ENCODE measurements around the gene CLCN7. TPM values are rescaled to one million over a fixed set of nuclear protein-coding genes. Genes with fewer than 3 reads are reported as not detected.
A peak's percentile ranks its signal among the peaks of the same experiment; 100 is the strongest.

Gene CLCN7
- polyA plus RNA-seq, 3 donors from 2014 or later, result 19.8 to 44.8 (median 21.5) TPM

GRCh38 chr16:1496464-1496863 is 21.6 kb upstream of the CLCN7 start:
- Mint-ChIP-seq H3K4me3 (peak overlapping the region in 2 of 5 donors; percentile 18 to 41), H3K9me3 (no peaks in the 10 kb centered on the region), H3K27me3 (ENCODE audit: low read depth in 3 of 3) (peaks cover 2 to 5% (median 3%) of the 10 kb centered on the region in 3 donors), H3K27ac (no peak overlapping the region), H3K36me3 (no peaks in the 10 kb centered on the region), H3K4me1 (peaks cover 8 to 11% of the 10 kb centered on the region in 2 donors)
- DNase-seq, result no peak

GRCh38 chr16:1495889-1496262 is 21.0 kb upstream of the CLCN7 start:
- Mint-ChIP-seq H3K4me1 (peaks cover 8 to 11% of the 10 kb centered on the region in 2 donors), H3K27ac (no peak overlapping the region), H3K27me3 (ENCODE audit: low read depth in 3 of 3) (peaks cover 2 to 5% (median 3%) of the 10 kb centered on the region in 3 donors), H3K9me3 (no peaks in the 10 kb centered on the region), H3K36me3 (no peaks in the 10 kb centered on the region), H3K4me3 (peak overlapping the region in 1 of 5 donors; percentile 36)
- no peak for DNase-seq

- no peaks in the 10 kb centered on the region for H3K9me3 Mint-ChIP-seq
- peak overlapping the region in 4 of 5 donors; percentile 23 to 63 (median 43) for H3K4me3 Mint-ChIP-seq
- H3K27ac Mint-ChIP-seq, result peak overlapping the region in 1 of 6 donors; percentile 55
- H3K36me3 Mint-ChIP-seq, result no peaks in the 10 kb centered on the region
- H3K4me1 Mint-ChIP-seq, result peaks cover 8 to 11% of the 10 kb centered on the region in 2 donors
- H3K27me3 Mint-ChIP-seq (ENCODE audit: low read depth in 3 of 3), result peaks cover 2 to 5% (median 3%) of the 10 kb centered on the region in 3 donors
- DNase-seq, result no peak
Observed at GRCh38 chr16:1495211-1495888, 20.5 kb upstream of the CLCN7 start.

GRCh38 chr16:1494711-1495110 is 19.9 kb upstream of the CLCN7 start:
- Mint-ChIP-seq H3K36me3 (no peaks in the 10 kb centered on the region), H3K27ac (peak overlapping the region in 1 of 6 donors; percentile 61), H3K9me3 (no peaks in the 10 kb centered on the region), H3K27me3 (ENCODE audit: low read depth in 3 of 3) (peaks cover 2 to 5% (median 3%) of the 10 kb centered on the region in 3 donors), H3K4me1 (peaks cover 8 to 11% of the 10 kb centered on the region in 2 donors), H3K4me3 (peak overlapping the region; percentile 68 to 97 (median 95))
- DNase-seq, result no peak

GRCh38 chr16:1494129-1494640 is 19.4 kb upstream of the CLCN7 start:
- Mint-ChIP-seq H3K27me3 (ENCODE audit: low read depth in 3 of 3) (peaks cover 2 to 5% (median 3%) of the 10 kb centered on the region in 3 donors), H3K27ac (peak overlapping the region in 1 of 6 donors; percentile 61), H3K4me1 (peaks cover 8 to 11% of the 10 kb centered on the region in 2 donors), H3K36me3 (no peaks in the 10 kb centered on the region), H3K9me3 (no peaks in the 10 kb centered on the region), H3K4me3 (peak overlapping the region; percentile 68 to 97 (median 95))
- no peak for DNase-seq

GRCh38 chr16:1493746-1494094 is 18.9 kb upstream of the CLCN7 start:
- no peaks in the 10 kb centered on the region for H3K9me3 Mint-ChIP-seq
- peak in 1 of 3 donors; percentile 10 for DNase-seq
- peaks cover 2 to 5% (median 3%) of the 10 kb centered on the region in 3 donors for H3K27me3 Mint-ChIP-seq (ENCODE audit: low read depth in 3 of 3)
- H3K36me3 Mint-ChIP-seq, result no peaks in the 10 kb centered on the region
- H3K27ac Mint-ChIP-seq, result peak overlapping the region in 3 of 6 donors; percentile 34 to 65 (median 50)
- H3K4me1 Mint-ChIP-seq, result peaks cover 8 to 11% of the 10 kb centered on the region in 2 donors
- H3K4me3 Mint-ChIP-seq, result peak overlapping the region; percentile 68 to 97 (median 95)

GRCh38 chr16:1492923-1493745 is 18.3 kb upstream of the CLCN7 start, which contains the start of gene TELO2:
TELO2 (plus strand) TSS chr16:1493360; CDS start chr16:1494282, 922 bp downstream.
- DNase-seq, result peak; percentile 88 to 90 (median 90)
- H3K4me3 Mint-ChIP-seq, result peak within 1 kb of the TSS; percentile 89 to 97 (median 97)
- H3K9me3 Mint-ChIP-seq, result no peaks in the 10 kb centered on the region
- peaks cover 2 to 5% (median 3%) of the 10 kb centered on the region in 3 donors for H3K27me3 Mint-ChIP-seq (ENCODE audit: low read depth in 3 of 3)
- H3K36me3 Mint-ChIP-seq, result no peaks in the 10 kb centered on the region
- H3K4me1 Mint-ChIP-seq, result peaks cover 8 to 11% of the 10 kb centered on the region in 2 donors
- H3K27ac Mint-ChIP-seq, result peak within 1 kb of the TSS; percentile 91 to 99 (median 98)

GRCh38 chr16:1492082-1492922 is 17.5 kb upstream of the CLCN7 start:
- H3K27me3 Mint-ChIP-seq (ENCODE audit: low read depth in 3 of 3), result peaks cover 2 to 5% (median 3%) of the 10 kb centered on the region in 3 donors
- H3K36me3 Mint-ChIP-seq, result no peaks in the 10 kb centered on the region
- H3K9me3 Mint-ChIP-seq, result no peaks in the 10 kb centered on the region
- H3K27ac Mint-ChIP-seq, result peak overlapping the region; percentile 91 to 99 (median 98)
- H3K4me1 Mint-ChIP-seq, result peaks cover 8 to 11% of the 10 kb centered on the region in 2 donors
- peak overlapping the region; percentile 89 to 97 (median 97) for H3K4me3 Mint-ChIP-seq
- no peak for DNase-seq

- H3K27me3 Mint-ChIP-seq (ENCODE audit: low read depth in 3 of 3), result peaks cover 2 to 5% (median 3%) of the 10 kb centered on the region in 3 donors
- no peaks in the 10 kb centered on the region for H3K36me3 Mint-ChIP-seq
- H3K4me1 Mint-ChIP-seq, result peaks cover 8 to 11% of the 10 kb centered on the region in 2 donors
- H3K4me3 Mint-ChIP-seq, result no peak overlapping the region
- peak overlapping the region in 1 of 6 donors; percentile 40 for H3K27ac Mint-ChIP-seq
- H3K9me3 Mint-ChIP-seq, result no peaks in the 10 kb centered on the region
- DNase-seq, result no peak
Observed at GRCh38 chr16:1491327-1491726, 16.5 kb upstream of the CLCN7 start.

GRCh38 chr16:1489077-1489476 is 14.2 kb upstream of the CLCN7 start:
- H3K4me1 Mint-ChIP-seq, result peaks cover 8 to 9% of the 10 kb centered on the region in 2 donors
- no peak for DNase-seq
- peaks cover 3 to 5% (median 3%) of the 10 kb centered on the region in 3 donors for H3K27me3 Mint-ChIP-seq (ENCODE audit: low read depth in 3 of 3)
- H3K27ac Mint-ChIP-seq, result no peak overlapping the region
- no peak overlapping the region for H3K4me3 Mint-ChIP-seq
- no peaks in the 10 kb centered on the region for H3K9me3 Mint-ChIP-seq
- H3K36me3 Mint-ChIP-seq, result no peaks in the 10 kb centered on the region

GRCh38 chr16:1488619-1489018 is 13.8 kb upstream of the CLCN7 start, which contains the start of gene PTX4:
PTX4 (minus strand) TSS chr16:1488944; CDS start chr16:1488909, 35 bp downstream.
- Mint-ChIP-seq H3K4me1 (peaks cover 8 to 9% of the 10 kb centered on the region in 2 donors), H3K4me3 (no peak within 1 kb of the TSS), H3K9me3 (no peaks in the 10 kb centered on the region), H3K27ac (no peak within 1 kb of the TSS), H3K36me3 (no peaks in the 10 kb centered on the region), H3K27me3 (ENCODE audit: low read depth in 3 of 3) (peaks cover 3 to 5% (median 3%) of the 10 kb centered on the region in 3 donors)
- no peak for DNase-seq

GRCh38 chr16:1488054-1488601 is 13.3 kb upstream of the CLCN7 start:
- Mint-ChIP-seq H3K4me1 (peaks cover 8 to 9% of the 10 kb centered on the region in 2 donors), H3K36me3 (no peaks in the 10 kb centered on the region), H3K4me3 (no peak overlapping the region), H3K27ac (no peak overlapping the region), H3K9me3 (no peaks in the 10 kb centered on the region), H3K27me3 (ENCODE audit: low read depth in 3 of 3) (peaks cover 3 to 5% (median 3%) of the 10 kb centered on the region in 3 donors)
- no peak for DNase-seq
